GM12864 (cell line): ENCODE measurements around the gene HS6ST2.

Source experiments
- DNase-seq: peaks from one replicate; pipeline ENCODE4 v3.0.0-alpha.2; 2011; ENCODE audit warnings: low read depth
- H3K4me3 ChIP-seq: 2 replicates; pipeline ENCODE4 v1.5.1; 2011; ENCODE audit warnings: mild to moderate bottlenecking, low read depth, low read length, control low read depth
- TF ChIP-seq, protein P1 (sequence below): IDR thresholded peaks from 2 replicates; pipeline ENCODE4 v1.5.1; 2011; ENCODE audit warnings: low read depth, mild to moderate bottlenecking, moderate library complexity, low read length, control low read depth, inconsistent platforms; ENCODE audit errors: missing control alignments

HS6ST2 gene

DNA sequence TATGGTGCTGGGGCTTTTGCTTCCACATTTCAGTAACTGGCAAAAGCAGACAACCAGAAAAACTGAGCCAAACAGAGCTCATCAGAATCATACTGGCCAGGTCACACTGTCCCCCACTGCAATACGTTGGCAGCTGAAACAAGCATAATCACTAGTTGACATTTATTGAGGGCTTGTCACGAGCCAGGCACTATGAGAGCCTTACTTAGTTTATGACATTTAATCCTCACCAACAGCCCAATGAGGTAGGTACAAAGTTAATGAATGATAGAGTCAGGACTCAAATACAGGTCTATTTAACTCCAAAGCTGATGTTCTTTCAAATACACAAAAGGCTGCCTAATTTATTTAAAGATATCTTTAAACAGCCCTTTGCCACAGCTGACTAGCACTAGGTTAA, 295.6 kb downstream of the HS6ST2 start:
- no peak for DNase-seq
- no peak overlapping the region for H3K4me3 ChIP-seq
- TF ChIP-seq, protein P1, sequence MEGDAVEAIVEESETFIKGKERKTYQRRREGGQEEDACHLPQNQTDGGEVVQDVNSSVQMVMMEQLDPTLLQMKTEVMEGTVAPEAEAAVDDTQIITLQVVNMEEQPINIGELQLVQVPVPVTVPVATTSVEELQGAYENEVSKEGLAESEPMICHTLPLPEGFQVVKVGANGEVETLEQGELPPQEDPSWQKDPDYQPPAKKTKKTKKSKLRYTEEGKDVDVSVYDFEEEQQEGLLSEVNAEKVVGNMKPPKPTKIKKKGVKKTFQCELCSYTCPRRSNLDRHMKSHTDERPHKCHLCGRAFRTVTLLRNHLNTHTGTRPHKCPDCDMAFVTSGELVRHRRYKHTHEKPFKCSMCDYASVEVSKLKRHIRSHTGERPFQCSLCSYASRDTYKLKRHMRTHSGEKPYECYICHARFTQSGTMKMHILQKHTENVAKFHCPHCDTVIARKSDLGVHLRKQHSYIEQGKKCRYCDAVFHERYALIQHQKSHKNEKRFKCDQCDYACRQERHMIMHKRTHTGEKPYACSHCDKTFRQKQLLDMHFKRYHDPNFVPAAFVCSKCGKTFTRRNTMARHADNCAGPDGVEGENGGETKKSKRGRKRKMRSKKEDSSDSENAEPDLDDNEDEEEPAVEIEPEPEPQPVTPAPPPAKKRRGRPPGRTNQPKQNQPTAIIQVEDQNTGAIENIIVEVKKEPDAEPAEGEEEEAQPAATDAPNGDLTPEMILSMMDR, result no peak

DNA sequence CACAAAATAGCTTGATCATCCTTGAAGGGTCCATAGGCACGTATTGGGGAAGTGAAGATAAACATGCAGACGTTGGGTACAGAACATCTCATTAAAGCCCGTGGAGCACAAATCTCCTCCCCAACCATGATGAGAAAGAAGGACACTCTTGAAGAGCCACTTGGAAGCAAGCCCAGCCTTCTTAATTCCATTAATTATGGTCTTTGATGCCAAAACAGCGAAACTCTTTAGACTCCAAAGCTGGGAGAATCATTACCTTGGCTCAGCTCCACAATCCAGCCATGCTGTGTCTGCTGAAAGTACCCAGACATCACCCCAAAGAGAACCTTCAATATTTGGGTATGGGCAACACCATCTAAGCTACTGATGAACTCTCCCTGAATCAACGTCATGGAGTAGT, 300.6 kb downstream of the HS6ST2 start:
- H3K4me3 ChIP-seq, result no peak overlapping the region
- TF ChIP-seq, protein P1, result no peak
- DNase-seq, result no peak

DNA sequence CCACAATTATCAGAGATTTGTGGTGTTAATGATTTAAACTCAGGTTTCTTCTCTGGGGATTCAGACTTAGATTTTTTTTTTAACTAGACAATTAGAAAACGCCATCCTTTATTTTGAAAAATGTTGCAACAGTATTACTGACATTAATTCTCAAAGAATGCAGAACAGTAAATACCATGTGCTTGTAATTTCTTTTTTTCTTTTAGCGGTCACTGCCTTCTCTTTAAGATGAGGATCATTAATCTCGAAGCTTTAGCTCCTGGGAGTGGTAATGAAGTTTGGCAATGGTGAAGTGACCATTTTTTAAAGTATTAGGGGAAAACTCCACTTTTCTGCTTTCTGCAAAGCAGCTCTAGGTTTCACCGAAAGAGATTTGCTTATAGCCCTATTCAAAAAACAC, 305.6 kb downstream of the HS6ST2 start:
- no peak overlapping the region for H3K4me3 ChIP-seq
- no peak for DNase-seq
- TF ChIP-seq, protein P1, result no peak

DNA sequence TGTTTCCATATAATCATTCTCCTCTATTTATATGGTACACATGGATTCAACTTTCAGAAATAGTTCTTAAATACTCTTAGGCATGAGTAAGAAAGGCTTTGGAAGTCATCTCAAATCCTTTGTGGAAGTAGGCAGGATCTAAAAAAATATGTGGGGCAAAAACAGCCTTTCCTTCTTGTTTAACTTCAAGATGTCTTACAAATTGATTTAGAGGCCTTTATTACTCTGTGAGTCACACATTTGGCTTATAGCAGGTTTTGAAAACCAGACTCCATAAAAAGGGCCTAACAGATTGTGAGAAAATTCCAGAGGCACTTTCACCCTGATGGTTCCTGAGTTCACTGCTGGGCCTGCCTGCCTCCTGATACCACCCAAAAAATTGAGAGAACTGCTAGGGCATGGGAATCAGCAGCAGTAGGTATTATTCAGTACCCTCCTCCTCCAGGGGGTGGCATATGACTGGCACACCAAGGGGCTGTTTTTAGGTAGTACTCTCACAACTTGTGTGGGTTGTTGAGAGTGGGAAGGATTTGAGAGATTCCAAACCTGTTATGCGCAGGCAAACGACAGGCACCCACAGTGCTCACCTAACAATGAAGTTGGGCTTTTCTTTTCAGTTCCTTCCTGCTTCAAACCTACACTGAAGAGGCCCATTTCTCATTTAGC, 306.9 kb downstream of the HS6ST2 start:
- no peak for DNase-seq
- TF ChIP-seq, protein P1, result no peak
- no peak overlapping the region for H3K4me3 ChIP-seq

DNA sequence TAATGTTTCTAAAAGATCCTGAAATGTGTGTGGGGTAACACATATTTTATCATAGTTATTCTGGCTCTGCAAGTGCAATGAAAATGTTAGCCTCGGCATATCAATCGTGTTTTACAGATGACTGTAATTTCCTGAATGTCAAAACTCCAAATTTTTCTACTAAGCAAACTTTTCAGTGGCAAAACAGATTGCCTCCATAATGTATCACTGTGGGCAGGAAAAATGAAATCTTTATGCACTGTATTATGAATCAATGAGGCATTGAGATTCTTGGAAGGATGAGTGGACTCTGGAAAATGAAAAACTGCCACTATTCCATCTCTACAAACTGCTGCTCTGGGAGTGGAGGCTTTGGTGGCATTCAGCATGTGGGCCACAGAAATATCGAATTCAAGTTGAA, 309.5 kb downstream of the HS6ST2 start:
- no peak for DNase-seq
- H3K4me3 ChIP-seq, result no peak overlapping the region
- TF ChIP-seq, protein P1, result no peak

DNA sequence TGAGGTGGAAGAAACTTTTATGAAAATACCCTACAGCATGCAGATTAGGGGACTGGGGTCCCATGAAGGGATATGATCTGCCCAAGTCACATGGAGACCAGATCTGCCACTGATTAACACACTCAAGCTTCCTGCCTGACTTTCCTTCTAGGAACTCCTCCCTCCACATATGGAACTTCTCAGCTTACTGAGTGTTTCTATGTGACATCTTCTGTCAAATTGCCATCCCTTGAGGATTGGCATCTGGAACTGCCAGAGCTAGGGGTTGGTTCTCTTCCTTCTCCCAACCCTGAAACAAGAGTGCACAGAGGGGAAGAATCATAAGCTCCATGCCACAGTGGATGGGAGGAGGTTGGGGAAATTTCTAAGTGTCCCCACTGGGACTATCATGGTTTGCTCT, 319.0 kb downstream of the HS6ST2 start:
- TF ChIP-seq, protein P1, result no peak
- no peak for DNase-seq
- H3K4me3 ChIP-seq, result no peak overlapping the region

DNA sequence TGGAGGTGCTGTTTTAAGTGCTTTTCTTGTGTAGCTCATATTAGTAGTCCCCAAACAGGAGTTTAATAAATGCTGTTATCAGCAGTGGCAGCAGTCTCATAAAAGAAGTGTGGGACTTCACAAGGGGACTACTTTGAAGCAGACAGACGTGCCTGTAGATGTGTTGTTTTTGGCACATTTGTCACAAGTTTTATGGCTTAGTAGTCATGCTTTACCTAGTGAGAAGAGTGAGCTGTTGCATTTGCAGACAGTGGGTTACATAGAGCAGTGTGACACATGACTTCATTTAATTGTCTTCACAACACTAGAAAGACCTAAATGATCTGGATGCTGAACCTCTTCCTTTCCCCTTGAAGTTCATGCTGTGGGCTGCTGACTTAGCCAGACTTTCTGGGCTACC, 320.1 kb downstream of the HS6ST2 start:
- DNase-seq, result no peak
- H3K4me3 ChIP-seq, result no peak overlapping the region
- TF ChIP-seq, protein P1, result no peak
